Endothelial cell of umbilical vein (primary cell): ENCODE measurements around the gene PKD1.

Experiments used
- POLR2A ChIP-seq: IDR thresholded peaks from 2 replicates; pipeline ENCODE4 v1.6.1; 2012; ENCODE audit warnings: low read depth, mild to moderate bottlenecking, control low read depth, low read length
- POLR2AphosphoS5 ChIP-seq: IDR thresholded peaks from 2 replicates; pipeline ENCODE4 v1.6.1; 2012; ENCODE audit warnings: low read depth, mild to moderate bottlenecking, control low read depth, low read length, moderate library complexity; ENCODE audit not compliant: insufficient read depth
- TF ChIP-seq, protein P1 (sequence below): IDR thresholded peaks from 2 replicates; pipeline ENCODE4 v1.6.1; 2011; ENCODE audit not compliant: insufficient read depth, insufficient read length
- TF ChIP-seq, protein P2 (sequence below), 2 donors: IDR thresholded peaks; 1 replicate in 1 of 2; 2 replicates in 1 of 2; pipeline ENCODE4 v1.5.1; 2011; ENCODE audit warnings: low read length in 2 of 2, mild to moderate bottlenecking in 2 of 2, moderate library complexity in 2 of 2, control low read depth in 1 of 2, inconsistent platforms in 1 of 2, low read depth in 1 of 2; ENCODE audit not compliant: insufficient read depth in 1 of 2; ENCODE audit errors: extremely low read depth in 1 of 2

DNA sequence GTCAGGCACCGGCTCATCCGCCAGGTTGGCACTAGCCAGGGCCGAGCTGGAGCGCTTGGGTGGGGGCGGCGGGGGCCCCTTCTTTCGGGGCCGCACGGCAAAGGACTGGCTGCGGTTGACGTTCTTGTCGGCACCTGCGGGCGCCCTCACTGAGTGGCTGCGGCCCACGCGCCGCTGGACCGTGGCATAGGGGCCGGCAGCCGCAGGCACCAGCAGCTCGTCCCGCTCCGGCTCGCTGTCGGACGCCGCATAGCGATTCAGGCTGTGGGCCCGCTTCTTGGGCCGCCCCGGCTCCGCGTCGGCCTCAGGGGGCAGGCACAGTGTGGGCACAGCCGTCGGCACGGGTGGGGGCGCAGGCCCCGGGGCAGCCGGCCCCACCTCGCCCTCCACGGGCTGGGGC is 44.8 kb upstream of the PKD1 start:
- TF ChIP-seq, protein P1, sequence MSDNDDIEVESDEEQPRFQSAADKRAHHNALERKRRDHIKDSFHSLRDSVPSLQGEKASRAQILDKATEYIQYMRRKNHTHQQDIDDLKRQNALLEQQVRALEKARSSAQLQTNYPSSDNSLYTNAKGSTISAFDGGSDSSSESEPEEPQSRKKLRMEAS, result no peak
- TF ChIP-seq POLR2A (no peak), POLR2AphosphoS5 (no peak)
- TF ChIP-seq, protein P2, sequence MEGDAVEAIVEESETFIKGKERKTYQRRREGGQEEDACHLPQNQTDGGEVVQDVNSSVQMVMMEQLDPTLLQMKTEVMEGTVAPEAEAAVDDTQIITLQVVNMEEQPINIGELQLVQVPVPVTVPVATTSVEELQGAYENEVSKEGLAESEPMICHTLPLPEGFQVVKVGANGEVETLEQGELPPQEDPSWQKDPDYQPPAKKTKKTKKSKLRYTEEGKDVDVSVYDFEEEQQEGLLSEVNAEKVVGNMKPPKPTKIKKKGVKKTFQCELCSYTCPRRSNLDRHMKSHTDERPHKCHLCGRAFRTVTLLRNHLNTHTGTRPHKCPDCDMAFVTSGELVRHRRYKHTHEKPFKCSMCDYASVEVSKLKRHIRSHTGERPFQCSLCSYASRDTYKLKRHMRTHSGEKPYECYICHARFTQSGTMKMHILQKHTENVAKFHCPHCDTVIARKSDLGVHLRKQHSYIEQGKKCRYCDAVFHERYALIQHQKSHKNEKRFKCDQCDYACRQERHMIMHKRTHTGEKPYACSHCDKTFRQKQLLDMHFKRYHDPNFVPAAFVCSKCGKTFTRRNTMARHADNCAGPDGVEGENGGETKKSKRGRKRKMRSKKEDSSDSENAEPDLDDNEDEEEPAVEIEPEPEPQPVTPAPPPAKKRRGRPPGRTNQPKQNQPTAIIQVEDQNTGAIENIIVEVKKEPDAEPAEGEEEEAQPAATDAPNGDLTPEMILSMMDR (IDR thresholded peaks at IDR 0.05; ENCODE audit: extremely low read depth in 1 of 2, insufficient read depth in 1 of 2, low read depth in 1 of 2, low read length in 2 of 2), result no peak
